PC-3 (cell line): Measurements from ENCODE around the gene CRHR2.

Source experiments
- CTCF ChIP-seq: fragments of 300-600 bp; sonication (generic); conservative IDR thresholded peaks from 2 replicates; pipeline ENCODE4 v1.5.1; 2017; ENCODE audit warnings: antibody characterized with exemption, low read depth, mild to moderate bottlenecking, low read length
- EZH2 ChIP-seq: fragments of 300-600 bp; sonication (generic); IDR thresholded peaks from one replicate; pipeline ENCODE4 v1.6.1; 2017; ENCODE audit warnings: antibody characterized with exemption, mild to moderate bottlenecking, low read length; ENCODE audit not compliant: unreplicated experiment

GRCh38 chr7:30665043-30665442, 17.2 kb downstream of the CRHR2 start:
- TF ChIP-seq EZH2 (no peak), CTCF (no peak)
